Glutamatergic neuron (in vitro differentiated cells): ENCODE data around the gene EYS. TPM values are rescaled to one million over a fixed set of nuclear protein-coding genes. Genes with fewer than 3 reads are reported as not detected.

ENCODE experiments used
- DNase-seq: peaks from one replicate; pipeline ENCODE4 v3.0.0; 2022
- H3K27ac Mint-ChIP-seq: one replicate; pipeline ENCODE4 v1.8.0; 2020; ENCODE audit warnings: mild to moderate bottlenecking, mixed read lengths, inconsistent platforms; ENCODE audit not compliant: unreplicated experiment
- H3K27me3 Mint-ChIP-seq: one replicate; pipeline ENCODE4 v1.8.0; 2020; ENCODE audit warnings: mild to moderate bottlenecking, moderate library complexity, mixed read lengths, inconsistent platforms; ENCODE audit not compliant: unreplicated experiment
- H3K36me3 Mint-ChIP-seq: one replicate; pipeline ENCODE4 v1.8.0; 2020; ENCODE audit warnings: mild to moderate bottlenecking, mixed read lengths, inconsistent platforms; ENCODE audit not compliant: unreplicated experiment
- H3K4me1 Mint-ChIP-seq: one replicate; pipeline ENCODE4 v1.8.0; 2020; ENCODE audit warnings: mild to moderate bottlenecking, low read depth, mixed read lengths, inconsistent platforms; ENCODE audit not compliant: unreplicated experiment
- H3K4me3 Mint-ChIP-seq: one replicate; pipeline ENCODE4 v1.8.0; 2020; ENCODE audit warnings: mild to moderate bottlenecking, mixed read lengths, inconsistent platforms; ENCODE audit not compliant: unreplicated experiment
- H3K9me3 Mint-ChIP-seq: one replicate; pipeline ENCODE4 v1.8.0; 2020; ENCODE audit warnings: mild to moderate bottlenecking, moderate library complexity, mixed read lengths, inconsistent platforms; ENCODE audit not compliant: unreplicated experiment
- CTCF ChIP-seq: fragments of 200-600 bp; sonication (generic); IDR thresholded peaks from one replicate; pipeline ENCODE4 v1.5.0; 2021; ENCODE audit not compliant: partially characterized antibody, unreplicated experiment
- total RNA-seq: library from RNA; stranded (reverse); fragmentation: NEBNext Ultra II Directional; extraction: Animal tissue kit (Norgen Biotek cat#: 25700); gene quantifications from one replicate; pipeline ENCODE4 v1.2.1, GENCODE V29; 2021; ENCODE audit not compliant: unreplicated experiment

The EYS gene
- total RNA-seq, 1 donor from 2014 or later, result 13.2 TPM

- no peak overlapping the region for H3K27ac Mint-ChIP-seq
- no peak overlapping the region for H3K4me3 Mint-ChIP-seq
- no peaks in the 10 kb centered on the region for H3K36me3 Mint-ChIP-seq
- H3K4me1 Mint-ChIP-seq, result no peaks in the 10 kb centered on the region
- H3K9me3 Mint-ChIP-seq, result no peaks in the 10 kb centered on the region
- TF ChIP-seq CTCF, result no peak
- no peaks in the 10 kb centered on the region for H3K27me3 Mint-ChIP-seq
- DNase-seq, result no peak
Observed at GRCh38 chr6:65117817-65118409, 589.1 kb downstream of the EYS start.

GRCh38 chr6:65116326-65116725 is 590.7 kb downstream of the EYS start:
- H3K36me3 Mint-ChIP-seq, result no peaks in the 10 kb centered on the region
- H3K27ac Mint-ChIP-seq, result no peak overlapping the region
- H3K4me1 Mint-ChIP-seq, result no peaks in the 10 kb centered on the region
- H3K27me3 Mint-ChIP-seq, result no peaks in the 10 kb centered on the region
- no peak for TF ChIP-seq CTCF
- no peak overlapping the region for H3K4me3 Mint-ChIP-seq
- no peak for DNase-seq
- H3K9me3 Mint-ChIP-seq, result no peaks in the 10 kb centered on the region

GRCh38 chr6:65113581-65113980 is 593.4 kb downstream of the EYS start:
- Mint-ChIP-seq H3K27me3 (no peaks in the 10 kb centered on the region), H3K4me3 (no peak overlapping the region), H3K36me3 (no peaks in the 10 kb centered on the region), H3K27ac (no peak overlapping the region), H3K4me1 (no peaks in the 10 kb centered on the region), H3K9me3 (no peaks in the 10 kb centered on the region)
- DNase-seq, result no peak
- no peak for TF ChIP-seq CTCF

- Mint-ChIP-seq H3K4me3 (no peak overlapping the region), H3K9me3 (no peaks in the 10 kb centered on the region), H3K27me3 (no peaks in the 10 kb centered on the region), H3K27ac (no peak overlapping the region), H3K4me1 (no peaks in the 10 kb centered on the region), H3K36me3 (no peaks in the 10 kb centered on the region)
- no peak for TF ChIP-seq CTCF
- no peak for DNase-seq
Observed at GRCh38 chr6:65112435-65112834, 594.6 kb downstream of the EYS start.

GRCh38 chr6:65110031-65110430 is 597.0 kb downstream of the EYS start:
- DNase-seq, result no peak

More at GRCh38 chr6:65110031-65110430, 597.0 kb downstream of the EYS start:
- no peak for TF ChIP-seq CTCF
- Mint-ChIP-seq H3K27me3 (no peaks in the 10 kb centered on the region), H3K36me3 (no peaks in the 10 kb centered on the region), H3K4me1 (no peaks in the 10 kb centered on the region), H3K27ac (no peak overlapping the region), H3K9me3 (no peaks in the 10 kb centered on the region), H3K4me3 (no peak overlapping the region)
